HepG2 (cell line): Measurements from ENCODE around the gene KIAA0232. TPM values are rescaled to one million over a fixed set of nuclear protein-coding genes. Genes with fewer than 3 reads are reported as not detected.

Source experiments
- ARID5B ChIP-seq: IDR thresholded peaks from 2 replicates; pipeline ENCODE4 v1.4.0; 2020; ENCODE audit warnings: mild to moderate bottlenecking, missing genetic modification reagents
- ATF1 ChIP-seq: IDR thresholded peaks from 2 replicates; pipeline ENCODE4 v1.6.1; 2016; ENCODE audit warnings: mild to moderate bottlenecking, control low read depth
- HCFC1 ChIP-seq: fragments of 150-350 bp; IDR thresholded peaks from 2 replicates; pipeline ENCODE4 v1.6.1; 2014; ENCODE audit warnings: low read depth, low read length
- HDAC6 ChIP-seq: fragments of 200-600 bp; sonication (generic); IDR thresholded peaks from 2 replicates; pipeline ENCODE4 v1.7.0; 2017; ENCODE audit warnings: mild to moderate bottlenecking, antibody characterized with exemption, low read length, low read depth
- HNRNPK ChIP-seq: fragments of 200-400 bp; formaldehyde crosslinking; IDR thresholded peaks from 2 replicates; pipeline ENCODE4 v1.6.1; 2018; ENCODE audit warnings: low read length, low read depth, moderate library complexity, mild to moderate bottlenecking; ENCODE audit not compliant: poor library complexity, severe bottlenecking
- KDM5A ChIP-seq: fragments of 200-600 bp; sonication (generic); IDR thresholded peaks from 2 replicates; pipeline ENCODE4 v1.7.0; 2018; ENCODE audit warnings: antibody characterized with exemption, mild to moderate bottlenecking, low read length, borderline replicate concordance
- KMT2B ChIP-seq: IDR thresholded peaks from 2 replicates; pipeline ENCODE4 v1.6.1; 2016; ENCODE audit warnings: missing genetic modification reagents, missing compliant biosample characterization
- POGK ChIP-seq: sonication (generic); formaldehyde crosslinking; conservative IDR thresholded peaks from 2 replicates; pipeline ENCODE4 v1.8.0; 2022; ENCODE audit warnings: mild to moderate bottlenecking, moderate library complexity, missing genetic modification reagents
- RNF2 ChIP-seq: fragments of 450-650 bp; conservative IDR thresholded peaks from 2 replicates; pipeline ENCODE4 v1.6.1; 2016; ENCODE audit warnings: low read depth
- SP4 ChIP-seq: sonication (generic); formaldehyde crosslinking; IDR thresholded peaks from 2 replicates; pipeline ENCODE4 v1.8.1; 2023; ENCODE audit warnings: mild to moderate bottlenecking, missing genetic modification reagents
- SRF ChIP-seq: IDR thresholded peaks from 2 replicates; pipeline ENCODE4 v1.6.1; 2011; ENCODE audit warnings: mild to moderate bottlenecking, low read depth, low read length, moderate library complexity
- ZBTB38 ChIP-seq: sonication (generic); formaldehyde crosslinking; IDR thresholded peaks from 2 replicates; pipeline ENCODE4 v1.5.1; 2020; ENCODE audit warnings: mild to moderate bottlenecking, missing genetic modification reagents
- ZNF225 ChIP-seq: sonication (generic); formaldehyde crosslinking; IDR thresholded peaks from 2 replicates; pipeline ENCODE4 v1.4.0; 2020; ENCODE audit warnings: mild to moderate bottlenecking, missing genetic modification reagents
- ZNF441 ChIP-seq: sonication (generic); formaldehyde crosslinking; IDR thresholded peaks from 2 replicates; pipeline ENCODE4 v1.7.0; 2021; ENCODE audit warnings: missing genetic modification reagents, borderline replicate concordance
- ZNF484 ChIP-seq: sonication (generic); formaldehyde crosslinking; IDR thresholded peaks from 2 replicates; pipeline ENCODE4 v1.5.1; 2020; ENCODE audit warnings: mild to moderate bottlenecking, low read depth, missing genetic modification reagents, borderline replicate concordance
- ZNF770 ChIP-seq: sonication (generic); formaldehyde crosslinking; IDR thresholded peaks from 2 replicates; pipeline ENCODE4 v1.5.0; 2020; ENCODE audit warnings: mild to moderate bottlenecking, missing genetic modification reagents
- ZNF850 ChIP-seq: sonication (generic); formaldehyde crosslinking; conservative IDR thresholded peaks from 2 replicates; pipeline ENCODE4 v1.9.0; 2021; ENCODE audit warnings: mild to moderate bottlenecking, missing genetic modification reagents
- ZNF891 ChIP-seq: sonication (generic); formaldehyde crosslinking; IDR thresholded peaks from 2 replicates; pipeline ENCODE4 v1.5.0; 2020; ENCODE audit warnings: mild to moderate bottlenecking, missing genetic modification reagents
- ZSCAN12 ChIP-seq: sonication (generic); formaldehyde crosslinking; IDR thresholded peaks from 2 replicates; pipeline ENCODE4 v1.9.0; 2021; ENCODE audit warnings: mild to moderate bottlenecking, missing genetic modification reagents
- ZSCAN9 ChIP-seq: IDR thresholded peaks from 2 replicates; pipeline ENCODE4 v1.6.1; 2016; ENCODE audit warnings: borderline replicate concordance
- ZXDC ChIP-seq: sonication (generic); formaldehyde crosslinking; IDR thresholded peaks from 2 replicates; pipeline ENCODE4 v1.5.0; 2020; ENCODE audit warnings: mild to moderate bottlenecking, missing genetic modification reagents
- polyA plus RNA-seq, 8 experiments: library from polyadenylated mRNA; depleted of rRNA in 3 of 8; stranded (reverse) in 7 of 8; unstranded in 1 of 8; fragments of >200 nt; fragmentation: Illumina TruSeq in 4 of 8; extraction: Trizol in 4 of 8; gene quantifications; 2 replicates each; pipeline versions ENCODE4 v1.2.1 to v1.2.3, GENCODE V29; 2011 to 2016; ENCODE audit warnings: low read depth in 4 of 8, missing spikeins in 1 of 8, mixed read lengths in 1 of 8; ENCODE audit not compliant: insufficient read depth in 1 of 8
- total RNA-seq, 5 experiments: library from RNA; depleted of rRNA; stranded (reverse); fragments of >200 nt; fragmentation: Illumina TruSeq; extraction: Trizol; gene quantifications; 2 replicates each; pipeline ENCODE4 v1.2.3, GENCODE V29; 2016; ENCODE audit warnings: low read depth in 1 of 5

The KIAA0232 gene
- total and polyA plus RNA-seq, 2 of the 13 experiments (the other 11 are each of a cell fraction or from before 2014, with no cell fraction given) = 7.8 to 17.1 TPM

GRCh38 chr4:6929812-6930464 is 147.4 kb downstream of the KIAA0232 start (continued):
- TF ChIP-seq ZNF770 (CRISPR knock-in tag) = no peak
- no peak for TF ChIP-seq SRF
- no peak for TF ChIP-seq KMT2B (CRISPR knock-in tag)
- TF ChIP-seq RNF2 = no peak
- peak; percentile 57 for TF ChIP-seq ARID5B
- no peak for TF ChIP-seq ZNF441 (CRISPR knock-in tag)
- no peak for TF ChIP-seq HDAC6
- no peak for TF ChIP-seq ATF1 (CRISPR knock-in tag)
- TF ChIP-seq SP4 (CRISPR knock-in tag) = no peak
- no peak for TF ChIP-seq POGK (CRISPR knock-in tag)
- TF ChIP-seq ZNF225 = no peak
- no peak for TF ChIP-seq ZXDC
- no peak for TF ChIP-seq ZNF850
- TF ChIP-seq ZSCAN9 (CRISPR knock-in tag) = peak; percentile 23; the same call in 1 of the 2 replicates
- no peak for TF ChIP-seq ZSCAN12 (CRISPR knock-in tag)
- TF ChIP-seq ZNF484 = no peak
- TF ChIP-seq ZNF891 (CRISPR knock-in tag) = no peak
- TF ChIP-seq HNRNPK = no peak
- TF ChIP-seq KDM5A = no peak
- no peak for TF ChIP-seq HCFC1
- no peak for TF ChIP-seq ZBTB38 (CRISPR knock-in tag)
